Endothelial cell (in vitro differentiated cells): Measurements from ENCODE around the gene NEDD9. TPM values are rescaled to one million over a fixed set of nuclear protein-coding genes. Genes with fewer than 3 reads are reported as not detected.

Experiments
- DNase-seq: peaks from one replicate; pipeline ENCODE4 v3.0.0; 2021; ENCODE audit warnings: low spot score
- H3K27ac Mint-ChIP-seq: one replicate; pipeline ENCODE4 v1.8.0; 2021; ENCODE audit warnings: mixed read lengths, inconsistent platforms; ENCODE audit not compliant: unreplicated experiment
- H3K27me3 Mint-ChIP-seq: one replicate; pipeline ENCODE4 v1.8.0; 2021; ENCODE audit warnings: mild to moderate bottlenecking, moderate library complexity, mixed read lengths, inconsistent platforms; ENCODE audit not compliant: unreplicated experiment
- H3K36me3 Mint-ChIP-seq: one replicate; pipeline ENCODE4 v1.8.0; 2021; ENCODE audit warnings: mild to moderate bottlenecking, low read depth, mixed read lengths, inconsistent platforms; ENCODE audit not compliant: unreplicated experiment
- H3K4me1 Mint-ChIP-seq: one replicate; pipeline ENCODE4 v1.8.0; 2021; ENCODE audit warnings: mild to moderate bottlenecking, mixed read lengths, inconsistent platforms; ENCODE audit not compliant: unreplicated experiment
- H3K4me3 Mint-ChIP-seq: one replicate; pipeline ENCODE4 v1.8.0; 2021; ENCODE audit warnings: mild to moderate bottlenecking, mixed read lengths, inconsistent platforms; ENCODE audit not compliant: unreplicated experiment
- H3K9me3 Mint-ChIP-seq: one replicate; pipeline ENCODE4 v1.8.0; 2021; ENCODE audit warnings: mixed read lengths, inconsistent platforms; ENCODE audit not compliant: unreplicated experiment
- CTCF ChIP-seq: fragments of 200-600 bp; sonication (generic); IDR thresholded peaks from one replicate; pipeline ENCODE4 v1.5.0; 2021; ENCODE audit warnings: antibody characterized with exemption; ENCODE audit not compliant: unreplicated experiment
- total RNA-seq: library from RNA; stranded (reverse); fragmentation: NEBNext Ultra II Directional; extraction: Animal tissue kit (Norgen Biotek cat#: 25700); gene quantifications from one replicate; pipeline ENCODE4 v1.2.1, GENCODE V29; 2021; ENCODE audit not compliant: unreplicated experiment

The NEDD9 gene
- total RNA-seq, 1 donor from 2014 or later, result 3.2 TPM

- Mint-ChIP-seq H3K27me3 (peaks cover 5% of the 10 kb centered on the region), H3K27ac (no peak overlapping the region), H3K36me3 (no peaks in the 10 kb centered on the region), H3K4me3 (no peak overlapping the region), H3K4me1 (peaks cover 3% of the 10 kb centered on the region), H3K9me3 (no peaks in the 10 kb centered on the region)
- no peak for TF ChIP-seq CTCF
- DNase-seq, result no peak
Measured at GRCh38 chr6:11174242-11174611, 58.2 kb downstream of the NEDD9 start.

DNA sequence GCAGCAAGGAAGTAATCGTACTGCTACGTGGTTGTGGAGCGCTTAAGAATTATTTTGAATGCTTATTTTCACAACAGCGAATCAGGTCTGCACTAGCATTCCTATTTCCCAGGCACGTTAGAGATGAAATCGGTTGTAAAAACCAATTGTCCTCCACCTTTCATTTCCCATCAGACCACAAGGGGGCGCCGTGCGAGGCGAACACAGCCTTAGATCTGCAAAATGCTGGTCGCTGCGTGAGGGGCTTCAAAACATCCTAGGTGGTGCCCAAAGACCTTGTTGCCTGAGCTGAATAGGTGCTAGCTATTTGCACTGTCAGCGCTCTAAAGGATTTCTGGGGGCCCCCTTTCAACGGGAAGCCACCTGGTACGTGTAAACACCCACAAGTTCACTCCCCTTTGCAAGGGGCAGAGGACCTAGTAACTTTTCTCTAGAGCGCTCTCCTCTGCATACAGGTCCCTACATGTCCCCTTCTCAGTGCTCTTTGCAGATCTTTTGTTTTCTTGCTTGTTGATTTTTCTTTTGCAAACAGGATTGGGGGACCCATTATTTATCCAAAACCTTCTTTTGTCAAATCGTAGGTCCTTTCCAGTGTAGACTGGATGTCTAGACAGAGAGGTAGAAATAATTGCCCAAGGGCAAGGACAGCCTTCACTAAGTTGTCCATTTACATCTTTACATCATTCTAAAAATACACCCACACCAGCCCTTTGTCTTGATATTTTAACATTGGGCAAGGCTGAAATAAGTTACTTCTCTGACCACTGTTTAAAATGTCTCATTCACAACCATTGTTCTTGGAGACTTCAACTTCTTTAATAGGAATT lies 59.8 kb downstream of the NEDD9 start:
- Mint-ChIP-seq H3K4me3 (no peak overlapping the region), H3K4me1 (peaks cover 3% of the 10 kb centered on the region)

DNA sequence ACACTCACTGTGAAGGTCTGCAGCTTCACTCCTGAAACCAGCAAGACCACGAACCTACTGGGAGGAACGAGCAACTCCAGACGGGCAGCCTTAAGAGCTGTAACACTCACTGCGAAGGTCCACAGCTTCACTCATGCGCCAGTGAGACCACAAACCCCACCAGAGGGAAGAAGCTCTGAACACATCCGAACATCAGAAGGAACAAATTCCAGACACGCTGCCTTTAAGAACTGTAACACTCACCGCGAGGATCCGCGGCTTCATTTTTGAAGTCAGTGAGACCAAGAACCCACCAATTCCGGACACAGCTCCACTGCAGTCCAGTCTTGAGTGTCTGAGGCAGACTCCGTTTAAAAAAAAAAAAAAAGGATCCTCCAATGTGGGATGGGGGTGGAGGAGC lies 60.5 kb downstream of the NEDD9 start:
- Mint-ChIP-seq H3K27me3 (peaks cover 5% of the 10 kb centered on the region), H3K27ac (no peak overlapping the region), H3K36me3 (no peaks in the 10 kb centered on the region)

More for the DNA sequence above, 59.8 kb downstream of the NEDD9 start:
- H3K36me3 Mint-ChIP-seq, result no peaks in the 10 kb centered on the region
- peaks cover 5% of the 10 kb centered on the region for H3K27me3 Mint-ChIP-seq
- H3K27ac Mint-ChIP-seq, result no peak overlapping the region
- DNase-seq, result peak; percentile 76
- H3K9me3 Mint-ChIP-seq, result no peaks in the 10 kb centered on the region
- TF ChIP-seq CTCF, result peak; percentile 93

GRCh38 chr6:11168091-11168635 lies 64.3 kb downstream of the NEDD9 start:
- peaks cover 3% of the 10 kb centered on the region for H3K4me1 Mint-ChIP-seq
- H3K9me3 Mint-ChIP-seq, result no peaks in the 10 kb centered on the region
- no peak overlapping the region for H3K4me3 Mint-ChIP-seq
- H3K27me3 Mint-ChIP-seq, result peaks cover 3% of the 10 kb centered on the region
- no peak for DNase-seq
- TF ChIP-seq CTCF, result no peak
- peaks cover 5% of the 10 kb centered on the region for H3K36me3 Mint-ChIP-seq
- no peak overlapping the region for H3K27ac Mint-ChIP-seq

More for the DNA sequence above, 60.5 kb downstream of the NEDD9 start:
- DNase-seq, result no peak
- TF ChIP-seq CTCF, result no peak
- H3K4me1 Mint-ChIP-seq, result peaks cover 3% of the 10 kb centered on the region
- H3K9me3 Mint-ChIP-seq, result no peaks in the 10 kb centered on the region
- H3K4me3 Mint-ChIP-seq, result no peak overlapping the region

DNA sequence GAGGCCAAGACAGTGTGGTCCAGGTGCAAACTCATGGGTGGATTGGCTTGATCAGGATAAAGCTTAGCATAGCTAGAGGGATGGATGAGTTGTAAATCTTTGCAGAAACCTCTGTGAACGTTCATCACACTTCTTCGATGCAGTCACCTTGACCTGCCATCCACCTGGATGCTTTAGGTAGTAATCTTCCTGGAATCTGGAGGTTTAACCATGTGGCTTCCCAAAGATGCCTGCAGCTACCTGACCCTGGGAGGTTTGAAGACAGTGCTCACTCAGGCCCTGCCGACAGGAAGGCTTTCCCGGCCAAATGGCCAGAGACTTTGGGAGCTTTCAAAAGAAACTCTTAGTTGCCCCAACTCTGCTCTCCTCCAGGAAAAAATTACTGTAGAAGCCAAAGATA lies 65.5 kb downstream of the NEDD9 start:
- H3K4me1 Mint-ChIP-seq, result no peaks in the 10 kb centered on the region
- no peak overlapping the region for H3K4me3 Mint-ChIP-seq
- TF ChIP-seq CTCF, result no peak
- peaks cover 5% of the 10 kb centered on the region for H3K36me3 Mint-ChIP-seq
- no peak overlapping the region for H3K27ac Mint-ChIP-seq
- no peak for DNase-seq
- no peaks in the 10 kb centered on the region for H3K9me3 Mint-ChIP-seq
- H3K27me3 Mint-ChIP-seq, result peaks cover 3% of the 10 kb centered on the region
